Effector memory CD4-positive, alpha-beta T cell (primary cell): ENCODE measurements around the gene WDR59.
"Not testable (repeated sequence)": the region's sequence is repeated elsewhere in the genome, so short reads cannot be mapped to it uniquely, and the experiment has no call there.

Experiments
- DNase-seq, 3 donors: peaks; one replicate each; pipeline ENCODE4 v3.0.0-alpha.2; 2020
- H3K27ac ChIP-seq: 2 replicates; pipeline ENCODE4 v1.7.0; 2013; ENCODE audit warnings: mild to moderate bottlenecking, low read length, moderate library complexity; ENCODE audit not compliant: insufficient read depth, poor library complexity, severe bottlenecking
- H3K27me3 ChIP-seq: replicated peaks from 2 replicates; pipeline ENCODE4 v1.7.0; 2013; ENCODE audit warnings: mild to moderate bottlenecking, low read length; ENCODE audit not compliant: insufficient read depth, control insufficient read depth, poor library complexity, severe bottlenecking
- H3K36me3 ChIP-seq: 2 replicates; pipeline ENCODE4 v1.7.0; 2013; ENCODE audit warnings: mild to moderate bottlenecking, low read length, moderate library complexity; ENCODE audit not compliant: control insufficient read depth, insufficient read depth
- H3K4me1 ChIP-seq: 2 replicates; pipeline ENCODE4 v1.7.0; 2013; ENCODE audit warnings: low read length, mild to moderate bottlenecking; ENCODE audit not compliant: control insufficient read depth, insufficient read depth, poor library complexity, severe bottlenecking
- H3K4me3 ChIP-seq: 2 replicates; pipeline ENCODE4 v1.7.0; 2013; ENCODE audit warnings: low read length, low read depth, mild to moderate bottlenecking; ENCODE audit not compliant: insufficient read depth, poor library complexity, severe bottlenecking
- H3K9me3 ChIP-seq: 2 replicates; pipeline ENCODE4 v1.7.0; 2013; ENCODE audit warnings: mild to moderate bottlenecking, low read length, moderate library complexity; ENCODE audit not compliant: control insufficient read depth

Gene WDR59

DNA sequence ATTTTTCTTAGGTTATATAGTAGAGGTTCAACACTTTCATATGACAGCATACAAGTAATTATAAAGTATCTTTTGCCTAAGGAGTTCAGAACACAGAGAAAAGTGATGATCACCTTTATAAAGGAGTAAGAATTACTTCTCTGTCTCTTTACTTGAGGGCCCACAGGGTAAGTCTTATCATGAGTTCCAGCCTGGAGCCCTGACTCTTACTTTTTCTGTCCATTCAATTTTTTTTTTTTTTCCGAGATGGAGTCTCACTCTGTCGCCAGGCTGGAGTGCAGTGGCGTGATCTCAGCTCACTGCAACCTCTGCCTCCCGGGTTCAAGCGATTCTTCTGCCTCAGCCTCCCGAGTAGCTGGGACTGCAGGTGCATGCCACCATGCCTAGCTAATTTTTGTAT, 28.2 kb upstream of the WDR59 start:
- H3K4me1 ChIP-seq, H3K4me3 ChIP-seq, DNase-seq, H3K9me3 ChIP-seq, H3K27me3 ChIP-seq, H3K27ac ChIP-seq, H3K36me3 ChIP-seq: not testable (repeated sequence)

GRCh38 chr16:75012380-75013081, 27.6 kb upstream of the WDR59 start:
- Histone ChIP-seq H3K4me3 (peak overlapping the region; percentile 34), H3K4me1 (peaks cover 9% of the 10 kb centered on the region), H3K36me3 (no peaks in the 10 kb centered on the region), H3K9me3 (no peaks in the 10 kb centered on the region), H3K27me3 (no peaks in the 10 kb centered on the region), H3K27ac (peak overlapping the region; percentile 52)
- DNase-seq: no peak

DNA sequence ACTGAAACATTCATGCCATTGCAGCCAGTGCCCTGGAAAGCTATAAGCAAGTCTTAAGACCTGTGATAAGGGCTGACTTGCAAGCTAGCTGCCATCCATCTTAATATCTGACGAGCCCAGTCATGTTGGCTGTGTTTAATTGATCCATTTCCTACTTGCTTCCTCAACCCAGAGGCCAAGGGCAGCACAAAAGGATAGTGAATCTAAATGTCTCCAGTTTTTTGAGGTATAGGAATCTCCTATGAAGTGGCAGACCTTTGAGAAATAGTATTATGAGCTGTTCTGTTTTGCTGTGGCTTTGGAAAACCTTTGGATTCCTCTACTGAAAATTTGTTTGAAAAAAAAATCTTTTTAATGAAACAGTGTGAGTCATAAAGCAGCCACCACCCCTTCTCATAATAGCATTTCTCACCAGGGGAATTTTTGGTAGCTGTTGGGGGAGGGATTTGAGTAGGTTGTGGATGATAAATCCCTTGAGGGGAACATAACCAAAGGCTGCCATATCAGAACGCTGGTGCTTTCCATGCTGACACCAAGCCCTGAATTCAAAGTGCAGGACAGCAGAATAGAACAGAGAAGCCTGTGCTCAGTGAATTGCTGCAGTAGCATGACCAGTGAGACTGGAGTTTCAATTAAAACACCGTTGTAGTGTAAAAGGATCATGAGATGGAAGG, 26.8 kb upstream of the WDR59 start:
- peaks cover 9% of the 10 kb centered on the region for H3K4me1 ChIP-seq
- no peaks in the 10 kb centered on the region for H3K9me3 ChIP-seq
- DNase-seq: peak; percentile 13 to 27 (median 27)
- peak overlapping the region; percentile 52 for H3K27ac ChIP-seq
- no peaks in the 10 kb centered on the region for H3K27me3 ChIP-seq
- H3K36me3 ChIP-seq: no peaks in the 10 kb centered on the region
- no peak overlapping the region for H3K4me3 ChIP-seq

- Histone ChIP-seq H3K27ac (no peak overlapping the region), H3K4me3 (no peak overlapping the region), H3K27me3 (no peaks in the 10 kb centered on the region), H3K9me3 (no peaks in the 10 kb centered on the region), H3K36me3 (no peaks in the 10 kb centered on the region), H3K4me1 (peaks cover 9% of the 10 kb centered on the region)
- no peak for DNase-seq
These were observed 25.5 kb upstream of the WDR59 start for GRCh38 chr16:75010427-75010826.

- H3K36me3 ChIP-seq: no peaks in the 10 kb centered on the region
- no peaks in the 10 kb centered on the region for H3K9me3 ChIP-seq
- no peak overlapping the region for H3K4me3 ChIP-seq
- H3K4me1 ChIP-seq: peaks cover 3% of the 10 kb centered on the region
- H3K27ac ChIP-seq: no peak overlapping the region
- DNase-seq: no peak
- H3K27me3 ChIP-seq: no peaks in the 10 kb centered on the region
These were observed 22.5 kb upstream of the WDR59 start for GRCh38 chr16:75007443-75007842.

GRCh38 chr16:75005697-75006096, 20.8 kb upstream of the WDR59 start:
- no peaks in the 10 kb centered on the region for H3K9me3 ChIP-seq
- DNase-seq: no peak
- peaks cover 2% of the 10 kb centered on the region for H3K4me1 ChIP-seq

GRCh38 chr16:75004460-75004859, 19.5 kb upstream of the WDR59 start:
- no peak overlapping the region for H3K27ac ChIP-seq
- H3K4me3 ChIP-seq: no peak overlapping the region
- H3K4me1 ChIP-seq: peaks cover 10% of the 10 kb centered on the region

More at GRCh38 chr16:75005697-75006096, 20.8 kb upstream of the WDR59 start:
- no peak overlapping the region for H3K4me3 ChIP-seq
- H3K36me3 ChIP-seq: no peaks in the 10 kb centered on the region
- no peak overlapping the region for H3K27ac ChIP-seq
- H3K27me3 ChIP-seq: no peaks in the 10 kb centered on the region

DNA sequence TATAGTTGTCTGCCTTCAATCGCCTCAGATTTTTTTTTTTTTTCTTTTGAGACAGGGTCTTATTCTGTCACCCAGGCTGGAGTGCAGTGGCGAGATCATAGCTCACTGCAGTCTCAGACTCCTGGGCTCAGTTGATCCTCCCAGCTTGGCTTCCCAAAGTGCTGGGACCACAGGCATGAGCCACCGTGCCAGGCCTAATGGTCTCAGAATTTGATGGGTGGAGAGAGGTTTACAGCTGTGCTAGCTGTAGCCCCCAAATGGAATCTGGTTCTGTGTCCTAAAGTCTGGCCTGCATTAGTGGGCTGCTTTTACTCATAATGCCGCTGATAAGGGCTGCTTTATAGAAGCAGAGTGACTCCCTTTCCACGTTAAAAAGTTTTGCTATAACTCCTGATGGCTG, 19.0 kb upstream of the WDR59 start:
- H3K27me3 ChIP-seq: no peaks in the 10 kb centered on the region
- no peak overlapping the region for H3K4me3 ChIP-seq
- no peaks in the 10 kb centered on the region for H3K9me3 ChIP-seq
- H3K4me1 ChIP-seq: peaks cover 10% of the 10 kb centered on the region
- H3K36me3 ChIP-seq: no peaks in the 10 kb centered on the region
- H3K27ac ChIP-seq: no peak overlapping the region
- no peak for DNase-seq

More at GRCh38 chr16:75004460-75004859, 19.5 kb upstream of the WDR59 start:
- no peak for DNase-seq
- no peaks in the 10 kb centered on the region for H3K9me3 ChIP-seq
- no peaks in the 10 kb centered on the region for H3K36me3 ChIP-seq
- H3K27me3 ChIP-seq: no peaks in the 10 kb centered on the region

DNA sequence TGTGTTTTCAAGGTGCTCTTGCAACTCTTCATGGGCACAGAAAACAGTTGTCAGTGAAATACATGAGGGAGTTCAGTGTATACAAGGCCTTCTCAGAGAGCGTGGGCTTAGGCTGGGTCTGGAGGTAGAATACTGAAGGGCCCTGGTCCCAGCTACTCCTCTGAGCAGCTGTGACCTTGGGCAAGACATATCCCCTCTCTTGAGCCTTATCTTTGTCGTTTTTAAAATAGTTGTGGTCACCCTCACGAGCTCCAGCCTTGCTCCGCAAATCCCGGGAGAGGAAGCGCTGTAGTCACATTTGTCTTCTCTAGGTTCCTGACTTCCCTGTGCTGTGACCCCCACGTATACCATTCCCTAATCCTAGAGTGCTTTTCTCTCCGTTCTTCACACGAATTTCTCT, 17.6 kb upstream of the WDR59 start:
- DNase-seq: no peak
- H3K9me3 ChIP-seq: no peaks in the 10 kb centered on the region
- H3K27ac ChIP-seq: no peak overlapping the region
- H3K4me3 ChIP-seq: no peak overlapping the region
- peaks cover 10% of the 10 kb centered on the region for H3K4me1 ChIP-seq
- H3K36me3 ChIP-seq: no peaks in the 10 kb centered on the region
- no peaks in the 10 kb centered on the region for H3K27me3 ChIP-seq

GRCh38 chr16:75000481-75001081, 15.7 kb upstream of the WDR59 start:
- no peak overlapping the region for H3K27ac ChIP-seq
- no peak for DNase-seq
- no peaks in the 10 kb centered on the region for H3K36me3 ChIP-seq
- H3K4me3 ChIP-seq: peak overlapping the region; percentile 71
- H3K27me3 ChIP-seq: no peaks in the 10 kb centered on the region
- H3K4me1 ChIP-seq: peaks cover 10% of the 10 kb centered on the region
- H3K9me3 ChIP-seq: no peaks in the 10 kb centered on the region
